Loucy (cell line): ENCODE measurements around the gene ZDHHC14.

Source experiments
- H2AFZ ChIP-seq: fragments of 200-600 bp; sonication (generic); 2 replicates; pipeline ENCODE4 v1.6.0; 2016; ENCODE audit warnings: antibody characterized with exemption, mild to moderate bottlenecking, low read length, moderate library complexity
- H3F3A ChIP-seq: fragments of 200-600 bp; 2 replicates; pipeline ENCODE4 v1.6.0; 2016; ENCODE audit warnings: antibody characterized with exemption, low read depth, mild to moderate bottlenecking
- H3K27me3 ChIP-seq: fragments of 200-600 bp; sonication (generic); 2 replicates; pipeline ENCODE4 v1.6.1; 2014; ENCODE audit warnings: low read length, mild to moderate bottlenecking; ENCODE audit not compliant: insufficient read depth, poor library complexity, severe bottlenecking
- H3K36me3 ChIP-seq: fragments of 200-600 bp; sonication (generic); 2 replicates; pipeline ENCODE4 v1.6.1; 2016; ENCODE audit warnings: low read length; ENCODE audit not compliant: insufficient read depth
- H3K4me1 ChIP-seq: fragments of 200-600 bp; sonication (generic); 2 replicates; pipeline ENCODE4 v1.5.1; 2014; ENCODE audit warnings: low read length, mild to moderate bottlenecking; ENCODE audit not compliant: insufficient read depth, poor library complexity, severe bottlenecking
- H3K4me2 ChIP-seq: fragments of 200-600 bp; sonication (generic); 2 replicates; pipeline ENCODE4 v1.6.0; 2014; ENCODE audit warnings: antibody characterized with exemption, low read length, low read depth, mild to moderate bottlenecking; ENCODE audit not compliant: poor library complexity, severe bottlenecking
- H3K4me3 ChIP-seq: fragments of 200-600 bp; sonication (generic); 2 replicates; pipeline ENCODE4 v1.5.1; 2014; ENCODE audit warnings: low read length, mild to moderate bottlenecking, mixed read lengths; ENCODE audit not compliant: poor library complexity, severe bottlenecking
- H3K79me2 ChIP-seq: fragments of 200-600 bp; sonication (generic); 2 replicates; pipeline ENCODE4 v1.6.1; 2014; ENCODE audit warnings: low read length; ENCODE audit not compliant: insufficient read depth
- H3K9ac ChIP-seq: fragments of 200-600 bp; sonication (generic); 2 replicates; pipeline ENCODE4 v1.6.0; 2014; ENCODE audit warnings: mild to moderate bottlenecking, low read depth, low read length, moderate library complexity; ENCODE audit not compliant: poor library complexity, severe bottlenecking
- H3K9me2 ChIP-seq: fragments of 200-600 bp; sonication (generic); replicated peaks from 2 replicates; pipeline ENCODE4 v1.6.1; 2016; ENCODE audit warnings: low read depth, low read length, mixed read lengths
- H3K9me3 ChIP-seq: fragments of 200-600 bp; sonication (generic); 2 replicates; pipeline ENCODE4 v1.6.1; 2014; ENCODE audit warnings: mild to moderate bottlenecking, antibody characterized with exemption, low read length, low read depth; ENCODE audit not compliant: insufficient read depth
- H4K20me1 ChIP-seq: fragments of 200-600 bp; sonication (generic); 2 replicates; pipeline ENCODE4 v1.6.0; 2014; ENCODE audit warnings: antibody characterized with exemption, low read length, mild to moderate bottlenecking; ENCODE audit not compliant: insufficient read depth, poor library complexity, severe bottlenecking
- CTCF ChIP-seq: fragments of 200-600 bp; sonication (generic); conservative IDR thresholded peaks from 2 replicates; pipeline ENCODE4 v1.5.1; 2014; ENCODE audit warnings: mild to moderate bottlenecking, antibody characterized with exemption, low read length
- EZH2phosphoT487 ChIP-seq: fragments of 200-600 bp; IDR thresholded peaks from 2 replicates; pipeline ENCODE4 v1.6.1; 2018; ENCODE audit warnings: antibody characterized with exemption, mild to moderate bottlenecking, moderate library complexity, borderline replicate concordance

The ZDHHC14 gene

GRCh38 chr6:157672726-157673412, 291.9 kb downstream of the ZDHHC14 start:
- Histone ChIP-seq H3F3A (no peaks in the 10 kb centered on the region), H3K27me3 (no peaks in the 10 kb centered on the region), H3K9me2 (no peaks in the 10 kb centered on the region), H2AFZ (no peak overlapping the region), H3K36me3 (no peaks in the 10 kb centered on the region), H3K79me2 (no peaks in the 10 kb centered on the region), H3K4me1 (no peaks in the 10 kb centered on the region), H3K9me3 (no peaks in the 10 kb centered on the region), H3K9ac (no peak overlapping the region), H3K4me2 (no peak overlapping the region), H4K20me1 (no peaks in the 10 kb centered on the region), H3K4me3 (no peak overlapping the region)
- TF ChIP-seq CTCF (no peak), EZH2phosphoT487 (no peak)

- no peak for TF ChIP-seq EZH2phosphoT487
- H3K27me3 ChIP-seq = no peaks in the 10 kb centered on the region
- H3K9me3 ChIP-seq = no peaks in the 10 kb centered on the region
- H2AFZ ChIP-seq = no peak overlapping the region
- no peak overlapping the region for H3K4me3 ChIP-seq
- no peak overlapping the region for H3K9ac ChIP-seq
- no peaks in the 10 kb centered on the region for H3F3A ChIP-seq
- no peak overlapping the region for H3K4me2 ChIP-seq
- no peaks in the 10 kb centered on the region for H3K36me3 ChIP-seq
- no peaks in the 10 kb centered on the region for H4K20me1 ChIP-seq
- H3K4me1 ChIP-seq = no peaks in the 10 kb centered on the region
- H3K9me2 ChIP-seq = no peaks in the 10 kb centered on the region
- no peaks in the 10 kb centered on the region for H3K79me2 ChIP-seq
These were observed 292.6 kb downstream of the ZDHHC14 start for GRCh38 chr6:157673596-157673995.

GRCh38 chr6:157674061-157674460, 293.1 kb downstream of the ZDHHC14 start:
- Histone ChIP-seq H3K9me3 (no peaks in the 10 kb centered on the region), H3K4me2 (no peak overlapping the region), H3K36me3 (no peaks in the 10 kb centered on the region), H3K79me2 (no peaks in the 10 kb centered on the region), H3K4me3 (no peak overlapping the region), H3K4me1 (no peaks in the 10 kb centered on the region), H3K27me3 (no peaks in the 10 kb centered on the region), H2AFZ (no peak overlapping the region), H4K20me1 (no peaks in the 10 kb centered on the region), H3F3A (no peaks in the 10 kb centered on the region), H3K9ac (no peak overlapping the region), H3K9me2 (no peaks in the 10 kb centered on the region)
- TF ChIP-seq EZH2phosphoT487 = no peak
- TF ChIP-seq CTCF = no peak

GRCh38 chr6:157675831-157676230, 294.8 kb downstream of the ZDHHC14 start:
- TF ChIP-seq CTCF = no peak
- TF ChIP-seq EZH2phosphoT487 = no peak
- no peaks in the 10 kb centered on the region for H3K27me3 ChIP-seq

More at GRCh38 chr6:157675831-157676230, 294.8 kb downstream of the ZDHHC14 start:
- H3F3A ChIP-seq = no peaks in the 10 kb centered on the region
- H3K9ac ChIP-seq = no peak overlapping the region
- H3K9me3 ChIP-seq = no peaks in the 10 kb centered on the region
- no peak overlapping the region for H3K4me2 ChIP-seq
- H3K36me3 ChIP-seq = no peaks in the 10 kb centered on the region
- no peaks in the 10 kb centered on the region for H3K4me1 ChIP-seq
- no peaks in the 10 kb centered on the region for H3K9me2 ChIP-seq
- H2AFZ ChIP-seq = no peak overlapping the region
- no peaks in the 10 kb centered on the region for H3K79me2 ChIP-seq
- H4K20me1 ChIP-seq = no peaks in the 10 kb centered on the region
- H3K4me3 ChIP-seq = no peak overlapping the region
